OCI-LY3 (cell line): ENCODE results near the gene USP10.

Experiments
- H2AFZ ChIP-seq: fragments of 200-600, 300-600 bp; shearing (Covaris generic); 2 replicates; pipeline ENCODE4 v1.6.0; 2014; ENCODE audit warnings: antibody characterized with exemption, low read depth, low read length
- H3K27ac ChIP-seq: fragments of 200-600, 300-600 bp; sonication (generic); 2 replicates; pipeline ENCODE4 v1.5.1; 2014; ENCODE audit warnings: mild to moderate bottlenecking, low read length, moderate library complexity, mixed read lengths
- H3K27me3 ChIP-seq: fragments of 200-600, 300-600 bp; sonication (generic); 2 replicates; pipeline ENCODE4 v1.6.1; 2014; ENCODE audit warnings: low read depth, low read length, mixed read lengths
- H3K36me3 ChIP-seq: fragments of 200-600, 300-600 bp; sonication (generic); replicated peaks from 2 replicates; pipeline ENCODE3; 2014; ENCODE audit warnings: low read depth, low read length, mixed read lengths
- H3K4me1 ChIP-seq: fragments of 300-600, 200-600 bp; sonication (generic); 2 replicates; pipeline ENCODE4 v1.6.1; 2014; ENCODE audit warnings: low read length, mixed read lengths
- H3K4me2 ChIP-seq: fragments of 200-600, 300-600 bp; sonication (generic); 2 replicates; pipeline ENCODE4 v1.6.1; 2014; ENCODE audit warnings: low read length, mixed read lengths
- H3K4me3 ChIP-seq: fragments of 300-600, 200-600 bp; sonication (generic); 2 replicates; pipeline ENCODE4 v1.5.1; 2014; ENCODE audit warnings: antibody characterized with exemption, mild to moderate bottlenecking, low read length, moderate library complexity
- H3K79me2 ChIP-seq: fragments of 300-600, 200-600 bp; shearing (Covaris generic); 2 replicates; pipeline ENCODE4 v1.6.1; 2014; ENCODE audit warnings: mild to moderate bottlenecking, low read length, mixed read lengths
- H3K9ac ChIP-seq: fragments of 300-600, 200-600 bp; shearing (Covaris generic); 2 replicates; pipeline ENCODE4 v1.6.0; 2014; ENCODE audit warnings: mild to moderate bottlenecking, low read length, moderate library complexity
- H3K9me3 ChIP-seq: fragments of 200-600, 300-600 bp; shearing (Covaris generic); 2 replicates; pipeline ENCODE4 v1.6.1; 2014; ENCODE audit warnings: low read length, mixed read lengths; ENCODE audit not compliant: insufficient read depth
- H4K20me1 ChIP-seq: fragments of 200-600, 300-600 bp; sonication (generic); 2 replicates; pipeline ENCODE4 v1.6.1; 2016; ENCODE audit warnings: low read length, mixed read lengths; ENCODE audit not compliant: insufficient read depth
- CTCF ChIP-seq: fragments of 200-600, 300-600 bp; sonication (generic); IDR thresholded peaks from 2 replicates; pipeline ENCODE4 v1.5.1; 2014; ENCODE audit warnings: antibody characterized with exemption, low read length, low read depth
- EZH2phosphoT487 ChIP-seq: fragments of 200-600 bp; shearing (Covaris generic); IDR thresholded peaks from 2 replicates; pipeline ENCODE4 v1.6.1; 2018; ENCODE audit warnings: antibody characterized with exemption, mixed run types, low read depth

Gene USP10

GRCh38 chr16:84828322-84828721 is 128.5 kb downstream of the USP10 start:
- TF ChIP-seq CTCF (no peak), EZH2phosphoT487 (no peak)
- no peak overlapping the region for H3K9ac ChIP-seq
- H4K20me1 ChIP-seq: no peaks in the 10 kb centered on the region
- H2AFZ ChIP-seq: no peak overlapping the region
- no peaks in the 10 kb centered on the region for H3K9me3 ChIP-seq
- no peak overlapping the region for H3K27ac ChIP-seq
- no peak overlapping the region for H3K4me2 ChIP-seq
- H3K4me3 ChIP-seq: no peak overlapping the region
- H3K27me3 ChIP-seq: peaks cover 13% of the 10 kb centered on the region; the same call in 1 of the 2 replicates
- H3K4me1 ChIP-seq: no peaks in the 10 kb centered on the region
- H3K36me3 ChIP-seq: no peaks in the 10 kb centered on the region
- H3K79me2 ChIP-seq: no peaks in the 10 kb centered on the region
